Measurements from ENCODE around the gene STIM2. TPM values are rescaled to one million over a fixed set of nuclear protein-coding genes. Genes with fewer than 3 reads are reported as not detected.

The STIM2 gene
- total RNA-seq, 1 donor from 2014 or later: 18.4 TPM

GRCh38 chr4:26858035-26858918 is 2.4 kb upstream of the STIM2 start:
- FAIRE-seq: no peak
- H3K4me3 Mint-ChIP-seq (ENCODE audit: unreplicated experiment): peak overlapping the region; percentile 82
- peaks cover 18% of the 10 kb centered on the region for H3K4me1 Mint-ChIP-seq (ENCODE audit: low read depth, unreplicated experiment)
- H3K36me3 Mint-ChIP-seq (ENCODE audit: low read depth, unreplicated experiment): no peaks in the 10 kb centered on the region
- Histone ChIP-seq H3K9ac (ENCODE audit: low read length) (peak overlapping the region; percentile 86), H3K36me3 (ENCODE audit: insufficient read depth, low read length) (no peaks in the 10 kb centered on the region), H3K27ac (ENCODE audit: low read depth, low read length) (peak overlapping the region; percentile 52), H4K20me1 (ENCODE audit: insufficient read depth, low read length) (peaks cover 12% of the 10 kb centered on the region), H3K4me1 (ENCODE audit: insufficient read depth, low read length) (peaks cover 23% of the 10 kb centered on the region), H2AFZ (ENCODE audit: low read depth, low read length) (peak overlapping the region; percentile 95), H3K4me3 (ENCODE audit: insufficient read depth, low read depth, low read length) (peak overlapping the region; percentile 96), H3K27me3 (ENCODE audit: insufficient read depth, low read length) (no peaks in the 10 kb centered on the region), H3K9me3 (ENCODE audit: insufficient read depth, low read depth, low read length) (no peaks in the 10 kb centered on the region), H3K79me2 (ENCODE audit: insufficient read depth, low read length) (peaks cover 17% of the 10 kb centered on the region), H3K4me2 (ENCODE audit: low read length) (peak overlapping the region; percentile 98)
- H3K9me3 Mint-ChIP-seq (ENCODE audit: unreplicated experiment): no peaks in the 10 kb centered on the region
- DNase-seq (ENCODE audit: low read depth): no peak
- peak overlapping the region; percentile 48 for H3K27ac Mint-ChIP-seq (ENCODE audit: unreplicated experiment)
- no peaks in the 10 kb centered on the region for H3K27me3 Mint-ChIP-seq (ENCODE audit: low read depth, unreplicated experiment)
- TF ChIP-seq CTCF (IDR thresholded peaks at IDR 0.05; ENCODE audit: insufficient read depth, low read depth, low read length): no peak
- TF ChIP-seq EZH2 (IDR thresholded peaks at IDR 0.05; ENCODE audit: insufficient read depth, low read length): no peak

GRCh38 chr4:26858947-26859401 is 1.7 kb upstream of the STIM2 start:
- no peaks in the 10 kb centered on the region for H3K27me3 Mint-ChIP-seq (ENCODE audit: low read depth, unreplicated experiment)
- Histone ChIP-seq H3K4me1 (ENCODE audit: insufficient read depth, low read length) (peaks cover 23% of the 10 kb centered on the region), H3K9me3 (ENCODE audit: insufficient read depth, low read depth, low read length) (no peaks in the 10 kb centered on the region), H2AFZ (ENCODE audit: low read depth, low read length) (no peak overlapping the region), H3K9ac (ENCODE audit: low read length) (no peak overlapping the region), H3K27ac (ENCODE audit: low read depth, low read length) (no peak overlapping the region), H3K4me3 (ENCODE audit: insufficient read depth, low read depth, low read length) (peak overlapping the region; percentile 96), H3K27me3 (ENCODE audit: insufficient read depth, low read length) (no peaks in the 10 kb centered on the region), H4K20me1 (ENCODE audit: insufficient read depth, low read length) (peaks cover 12% of the 10 kb centered on the region), H3K79me2 (ENCODE audit: insufficient read depth, low read length) (peaks cover 24% of the 10 kb centered on the region), H3K4me2 (ENCODE audit: low read length) (peak overlapping the region; percentile 98), H3K36me3 (ENCODE audit: insufficient read depth, low read length) (no peaks in the 10 kb centered on the region)
- peak overlapping the region; percentile 48 for H3K27ac Mint-ChIP-seq (ENCODE audit: unreplicated experiment)
- H3K4me1 Mint-ChIP-seq (ENCODE audit: low read depth, unreplicated experiment): peaks cover 18% of the 10 kb centered on the region
- no peak for TF ChIP-seq CTCF (IDR thresholded peaks at IDR 0.05; ENCODE audit: insufficient read depth, low read depth, low read length)
- TF ChIP-seq EZH2 (IDR thresholded peaks at IDR 0.05; ENCODE audit: insufficient read depth, low read length): no peak
- no peak for DNase-seq (ENCODE audit: low read depth)
- H3K4me3 Mint-ChIP-seq (ENCODE audit: unreplicated experiment): peak overlapping the region; percentile 82
- no peaks in the 10 kb centered on the region for H3K9me3 Mint-ChIP-seq (ENCODE audit: unreplicated experiment)
- H3K36me3 Mint-ChIP-seq (ENCODE audit: low read depth, unreplicated experiment): no peaks in the 10 kb centered on the region
- FAIRE-seq: no peak

- DNase-seq (ENCODE audit: low read depth) (no peak), FAIRE-seq (peak; percentile 5)
- peaks cover 18% of the 10 kb centered on the region for H3K4me1 Mint-ChIP-seq (ENCODE audit: low read depth, unreplicated experiment)
- Histone ChIP-seq H3K4me1 (ENCODE audit: insufficient read depth, low read length) (peaks cover 23% of the 10 kb centered on the region), H3K4me3 (ENCODE audit: insufficient read depth, low read depth, low read length) (peak overlapping the region; percentile 77), H3K9ac (ENCODE audit: low read length) (peak overlapping the region; percentile 79), H3K9me3 (ENCODE audit: insufficient read depth, low read depth, low read length) (no peaks in the 10 kb centered on the region), H3K4me2 (ENCODE audit: low read length) (peak overlapping the region; percentile 98), H2AFZ (ENCODE audit: low read depth, low read length) (peak overlapping the region; percentile 84), H3K27ac (ENCODE audit: low read depth, low read length) (peak overlapping the region; percentile 72), H4K20me1 (ENCODE audit: insufficient read depth, low read length) (peaks cover 12% of the 10 kb centered on the region), H3K27me3 (ENCODE audit: insufficient read depth, low read length) (no peaks in the 10 kb centered on the region), H3K79me2 (ENCODE audit: insufficient read depth, low read length) (peaks cover 32% of the 10 kb centered on the region), H3K36me3 (ENCODE audit: insufficient read depth, low read length) (no peaks in the 10 kb centered on the region)
- no peak for TF ChIP-seq EZH2 (IDR thresholded peaks at IDR 0.05; ENCODE audit: insufficient read depth, low read length)
- peak overlapping the region; percentile 82 for H3K4me3 Mint-ChIP-seq (ENCODE audit: unreplicated experiment)
- no peaks in the 10 kb centered on the region for H3K36me3 Mint-ChIP-seq (ENCODE audit: low read depth, unreplicated experiment)
- no peaks in the 10 kb centered on the region for H3K27me3 Mint-ChIP-seq (ENCODE audit: low read depth, unreplicated experiment)
- no peaks in the 10 kb centered on the region for H3K9me3 Mint-ChIP-seq (ENCODE audit: unreplicated experiment)
- H3K27ac Mint-ChIP-seq (ENCODE audit: unreplicated experiment): peak overlapping the region; percentile 48
These were observed 882 bp upstream of the STIM2 start for GRCh38 chr4:26859762-26860156.

All from astrocyte (in vitro differentiated cells and primary cell).